GM12875 (cell line): ENCODE data around the gene ABCB9.
A peak's percentile ranks its signal among the peaks of the same experiment; 100 is the strongest.
"Not testable (repeated sequence)": the region's sequence is repeated elsewhere in the genome, so short reads cannot be mapped to it uniquely, and the experiment has no call there.

Experiments
- H3K4me3 ChIP-seq: one replicate; pipeline ENCODE4 v1.5.1; 2011; ENCODE audit warnings: low read depth, low read length, control low read depth
- TF ChIP-seq, protein P1 (sequence below): IDR thresholded peaks from 2 replicates; pipeline ENCODE4 v1.5.1; 2011; ENCODE audit warnings: low read depth, mild to moderate bottlenecking, control low read depth, inconsistent platforms, low read length, moderate library complexity, borderline replicate concordance; ENCODE audit not compliant: insufficient read depth

ABCB9 gene

DNA sequence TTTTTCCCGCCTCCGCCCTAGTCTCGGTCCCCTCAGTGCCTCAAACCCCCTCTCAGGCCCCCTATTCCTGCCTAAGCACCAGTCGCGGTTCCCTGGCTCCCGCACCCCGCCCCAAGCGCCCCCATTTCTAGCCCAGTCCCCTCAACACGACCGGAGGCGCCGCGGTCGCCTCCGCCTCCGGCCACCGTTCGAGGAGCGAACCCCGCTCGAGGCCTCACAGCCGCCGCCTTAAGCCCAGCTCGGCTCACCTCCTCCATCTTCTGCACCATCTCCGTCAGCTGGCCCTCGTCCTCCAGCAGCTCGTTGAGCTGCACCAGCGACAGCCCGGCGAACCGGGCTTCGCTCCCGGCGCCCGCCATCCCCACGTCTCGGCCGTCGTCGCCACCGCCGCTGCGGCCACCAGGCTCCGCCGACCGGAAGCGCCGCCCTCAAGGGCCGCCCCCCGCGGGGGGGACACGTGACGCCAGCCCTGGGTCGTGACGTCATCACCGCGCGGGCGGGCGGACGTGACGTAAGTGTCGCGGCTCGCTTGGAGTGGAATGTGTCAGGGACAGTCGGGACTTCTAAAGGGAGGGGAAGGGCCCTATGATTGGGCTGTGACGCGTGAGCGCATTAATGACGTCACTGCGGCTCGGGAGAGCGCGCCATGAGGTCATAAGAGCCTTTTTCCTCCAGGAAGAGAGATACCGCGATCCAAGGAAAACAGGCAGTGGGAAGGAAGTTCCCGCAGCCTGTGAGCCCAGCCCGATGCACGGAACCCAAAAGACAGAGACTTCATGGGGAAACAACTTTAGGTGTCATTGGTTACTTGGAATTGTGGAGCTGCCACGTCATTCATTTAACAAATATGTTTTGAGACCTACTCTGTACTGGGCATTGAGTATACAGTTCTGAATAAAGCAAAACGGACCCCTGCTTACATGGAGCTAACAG lies 70.3 kb downstream of the ABCB9 start, which contains the start of gene VPS37B:
Gene VPS37B, minus strand, starts transcription at position 421 of the 933 bp plus-strand sequence. Its CDS starts 62 bp downstream, at position 359.
- H3K4me3 ChIP-seq, result peak within 1 kb of the TSS; percentile 56
- TF ChIP-seq, protein P1, sequence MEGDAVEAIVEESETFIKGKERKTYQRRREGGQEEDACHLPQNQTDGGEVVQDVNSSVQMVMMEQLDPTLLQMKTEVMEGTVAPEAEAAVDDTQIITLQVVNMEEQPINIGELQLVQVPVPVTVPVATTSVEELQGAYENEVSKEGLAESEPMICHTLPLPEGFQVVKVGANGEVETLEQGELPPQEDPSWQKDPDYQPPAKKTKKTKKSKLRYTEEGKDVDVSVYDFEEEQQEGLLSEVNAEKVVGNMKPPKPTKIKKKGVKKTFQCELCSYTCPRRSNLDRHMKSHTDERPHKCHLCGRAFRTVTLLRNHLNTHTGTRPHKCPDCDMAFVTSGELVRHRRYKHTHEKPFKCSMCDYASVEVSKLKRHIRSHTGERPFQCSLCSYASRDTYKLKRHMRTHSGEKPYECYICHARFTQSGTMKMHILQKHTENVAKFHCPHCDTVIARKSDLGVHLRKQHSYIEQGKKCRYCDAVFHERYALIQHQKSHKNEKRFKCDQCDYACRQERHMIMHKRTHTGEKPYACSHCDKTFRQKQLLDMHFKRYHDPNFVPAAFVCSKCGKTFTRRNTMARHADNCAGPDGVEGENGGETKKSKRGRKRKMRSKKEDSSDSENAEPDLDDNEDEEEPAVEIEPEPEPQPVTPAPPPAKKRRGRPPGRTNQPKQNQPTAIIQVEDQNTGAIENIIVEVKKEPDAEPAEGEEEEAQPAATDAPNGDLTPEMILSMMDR, result no peak

DNA sequence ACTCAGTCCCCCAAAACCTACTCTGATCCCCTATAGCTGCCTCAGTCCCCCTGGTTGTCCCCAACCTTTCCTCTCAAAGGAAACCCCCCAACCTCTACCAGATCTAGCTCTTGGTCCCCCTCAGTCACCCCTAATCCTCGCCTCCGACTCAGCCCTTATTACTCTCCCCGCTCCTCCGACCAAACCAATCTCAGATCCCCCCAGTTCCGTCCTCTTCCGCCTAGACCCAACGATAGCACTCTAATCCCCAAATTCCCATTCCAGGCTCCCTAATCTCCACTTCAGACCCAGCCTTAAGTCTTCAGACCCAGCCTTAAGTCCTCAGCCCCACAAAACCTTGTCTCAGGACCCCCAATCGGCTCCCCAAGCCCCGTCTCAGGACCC lies 71.0 kb downstream of the ABCB9 start:
- TF ChIP-seq, protein P1, result no peak
- H3K4me3 ChIP-seq, result peak overlapping the region; percentile 56

DNA sequence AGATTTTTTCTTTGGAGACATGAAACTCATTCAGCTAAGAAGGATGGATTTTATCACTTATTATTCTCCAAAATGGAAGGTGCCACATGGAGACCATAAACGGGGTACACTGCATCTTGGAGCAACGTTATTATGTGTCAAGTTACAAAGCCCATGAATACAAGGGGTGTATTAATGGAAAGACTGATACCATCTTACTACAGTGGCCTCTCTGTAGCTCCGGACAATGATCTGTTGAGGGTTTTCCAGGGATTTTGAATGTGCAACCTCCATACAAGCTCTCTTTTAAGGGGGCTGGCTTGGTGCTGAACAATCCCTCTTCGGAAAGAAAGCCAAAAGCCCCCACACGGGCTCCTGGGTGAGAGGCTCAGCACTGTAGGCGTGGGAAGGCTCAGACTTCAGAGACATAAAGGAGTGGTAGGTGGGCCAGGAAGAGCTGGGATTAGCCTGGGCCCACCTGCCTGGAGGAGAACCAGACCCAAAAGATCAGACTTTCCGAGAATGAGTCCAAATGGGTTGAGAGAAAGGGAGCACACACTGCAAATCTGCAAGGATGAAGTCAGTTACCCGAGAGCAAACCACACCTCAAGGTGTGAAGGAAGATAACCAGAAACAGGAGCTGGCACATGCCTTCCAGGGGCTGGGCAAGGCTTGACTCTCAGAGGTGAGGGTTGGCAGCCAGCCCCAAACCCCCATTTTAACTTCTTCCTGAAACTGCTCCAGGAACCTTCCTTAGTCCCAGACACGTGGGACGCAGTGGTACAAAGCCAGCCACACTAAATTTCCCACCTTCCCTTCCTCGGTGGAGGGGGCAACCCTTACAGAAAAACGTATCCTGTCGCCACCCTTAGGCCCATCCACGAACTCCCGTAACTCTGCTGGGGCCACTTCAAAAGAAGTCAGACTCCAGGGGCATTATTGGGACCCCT lies 71.8 kb downstream of the ABCB9 start:
- H3K4me3 ChIP-seq, result no peak overlapping the region
- TF ChIP-seq, protein P1, result no peak

DNA sequence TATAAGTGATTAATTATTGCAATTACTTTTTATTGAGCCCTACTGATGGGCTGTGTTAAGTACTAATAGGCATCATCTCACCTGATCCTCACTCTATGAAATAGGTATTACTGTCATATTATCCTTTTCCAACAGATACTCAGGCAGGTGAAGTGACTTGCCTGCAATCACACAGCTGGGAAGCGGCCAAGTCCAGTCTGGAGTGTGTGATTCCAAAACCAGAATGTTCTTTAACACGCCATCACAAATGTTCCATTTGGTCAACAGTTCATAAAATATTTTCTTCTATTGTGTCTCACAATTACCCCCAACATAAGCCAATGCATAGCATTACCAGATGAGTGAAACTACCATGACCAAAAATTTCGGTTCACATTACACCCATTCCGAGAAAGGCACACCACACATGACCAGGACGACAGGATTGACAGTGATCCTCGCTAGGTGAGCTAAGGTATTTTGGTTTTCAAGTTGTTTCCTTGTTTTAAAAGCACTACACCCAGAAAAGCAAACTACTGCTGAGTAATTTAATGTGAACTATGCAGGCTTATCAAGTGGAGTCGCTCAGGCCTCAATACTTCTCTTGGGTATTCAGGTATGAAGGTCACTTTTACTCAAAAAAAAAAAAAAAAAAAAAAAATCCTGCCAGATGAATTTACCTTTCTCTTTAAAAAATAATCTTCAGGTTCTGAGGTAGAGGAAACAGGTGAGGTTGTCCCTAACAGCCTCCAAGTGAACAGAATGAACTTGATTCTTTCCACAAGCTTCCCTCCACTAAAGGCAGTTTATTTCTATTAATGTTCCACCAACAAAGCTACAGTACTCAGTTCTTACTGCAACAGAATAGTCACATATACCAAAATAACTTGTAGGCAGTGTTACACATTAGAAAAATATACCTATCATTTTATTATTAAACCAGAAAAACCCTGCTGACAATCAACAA lies 72.8 kb downstream of the ABCB9 start:
- H3K4me3 ChIP-seq, result no peak overlapping the region

DNA sequence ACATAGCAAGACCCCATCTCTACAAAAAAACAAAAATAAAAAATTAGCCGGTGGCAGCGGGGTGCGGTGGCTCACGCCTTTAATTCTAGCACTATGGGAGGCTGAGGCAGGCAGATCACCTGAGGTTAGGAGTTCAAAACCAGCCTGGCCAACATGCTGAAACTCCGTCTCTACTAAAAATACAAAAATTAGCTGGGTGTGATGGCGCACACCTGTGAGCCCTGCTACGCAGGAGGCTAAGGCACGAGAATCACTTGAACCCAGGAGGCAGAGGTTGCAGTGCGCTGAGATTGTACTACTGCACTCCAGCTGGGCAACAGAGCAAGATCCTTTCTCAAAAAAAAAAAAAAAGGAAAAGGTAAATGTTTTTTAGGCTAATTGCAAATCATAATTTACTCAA lies 73.5 kb downstream of the ABCB9 start:
- H3K4me3 ChIP-seq, result not testable (repeated sequence)

More for the DNA sequence above, 72.8 kb downstream of the ABCB9 start:
- TF ChIP-seq, protein P1, result no peak

DNA sequence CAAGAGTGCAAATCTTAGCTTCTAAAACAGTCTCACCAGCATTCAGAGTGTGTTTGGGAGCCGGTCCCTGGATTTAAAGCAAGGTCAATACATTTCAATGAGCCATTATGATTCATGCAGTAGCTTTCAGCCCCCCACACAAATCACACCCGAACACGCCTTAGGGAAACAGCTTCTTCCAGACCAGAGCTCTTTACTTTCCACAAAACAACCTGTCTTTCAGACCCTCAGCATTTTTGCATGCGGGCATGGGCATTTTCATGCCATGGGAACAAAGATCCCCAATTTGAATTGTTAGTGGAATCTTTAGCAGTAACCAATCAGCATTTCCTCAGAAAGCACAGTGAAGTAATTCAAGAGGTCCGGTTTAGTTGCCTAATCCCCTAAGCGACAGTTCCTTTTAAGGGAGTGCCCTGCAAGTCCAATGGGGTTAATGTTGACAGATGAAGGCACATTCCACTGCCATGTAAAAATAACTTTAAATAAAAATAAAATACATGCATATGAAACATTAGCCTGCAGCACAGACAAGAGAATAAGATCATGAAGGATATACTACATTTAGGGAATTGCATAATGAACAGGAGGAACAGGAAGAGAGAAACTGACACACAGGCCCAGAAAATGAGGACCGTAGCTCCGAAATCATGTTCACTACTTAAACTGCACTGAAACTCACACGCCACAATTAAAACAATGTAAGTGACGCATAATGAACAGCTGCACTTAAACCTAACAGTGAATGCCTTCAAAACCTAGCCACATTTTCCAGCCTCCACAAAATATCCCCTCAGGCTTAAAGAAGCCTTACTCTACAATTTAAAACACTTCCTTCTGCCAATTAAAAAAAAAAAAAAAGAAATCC lies 74.4 kb downstream of the ABCB9 start:
- TF ChIP-seq, protein P1, result no peak
- no peak overlapping the region for H3K4me3 ChIP-seq
